CD4-positive, alpha-beta memory T cell (primary cell): Measurements from ENCODE around the gene LRRK2. TPM values are rescaled to one million over a fixed set of nuclear protein-coding genes. Genes with fewer than 3 reads are reported as not detected.

ENCODE experiments used
- CTCF ChIA-PET: fragments of 350-600 bp; sonication (Branson Sonifier 250); formaldehyde crosslinking; loops from one replicate; lab custom pipeline; 2021; ENCODE audit warnings: inconsistent platforms; ENCODE audit not compliant: partially characterized antibody; lab: Charles Lee
- POLR2A ChIA-PET: fragments of 350-600 bp; sonication (Branson Sonifier 250); formaldehyde crosslinking; loops from one replicate; lab custom pipeline; 2021; ENCODE audit not compliant: partially characterized antibody; lab: Charles Lee
- DNase-seq, 5 donors: peaks; one replicate each; pipeline versions ENCODE4 v3.0.0 to v3.0.0-alpha.2; 2020 to 2022; ENCODE audit warnings: mixed read lengths in 1 of 5
- H3K27ac ChIP-seq: one replicate; pipeline ENCODE4 v1.7.0; 2013; ENCODE audit warnings: low read depth, low read length
- H3K27me3 ChIP-seq: 2 replicates; pipeline ENCODE4 v1.7.0; 2013; ENCODE audit warnings: mild to moderate bottlenecking, low read length, moderate library complexity; ENCODE audit not compliant: insufficient read depth
- H3K36me3 ChIP-seq: 2 replicates; pipeline ENCODE4 v1.7.0; 2013; ENCODE audit warnings: mild to moderate bottlenecking, low read length, moderate library complexity; ENCODE audit not compliant: insufficient read depth
- H3K4me1 ChIP-seq: 2 replicates; pipeline ENCODE4 v1.7.0; 2013; ENCODE audit warnings: mild to moderate bottlenecking, low read length, moderate library complexity; ENCODE audit not compliant: insufficient read depth
- H3K4me3 ChIP-seq, 2 donors: one replicate each; pipeline ENCODE4 v1.7.0; 2013; ENCODE audit warnings: low read length in 2 of 2, mild to moderate bottlenecking in 1 of 2
- H3K9me3 ChIP-seq, 2 donors: one replicate each; pipeline ENCODE4 v1.7.0; 2013; ENCODE audit warnings: low read length in 2 of 2, control low read depth in 1 of 2; ENCODE audit not compliant: control insufficient read depth in 1 of 2
- H3K27ac Mint-ChIP-seq, 7 donors: one replicate each; pipeline ENCODE4 v1.8.0; 2020 to 2021; ENCODE audit warnings: mixed read lengths in 7 of 7, mild to moderate bottlenecking in 6 of 7, inconsistent platforms in 3 of 7, moderate library complexity in 3 of 7
- H3K27me3 Mint-ChIP-seq, 2 donors: one replicate each; pipeline ENCODE4 v1.8.0; 2020 to 2021; ENCODE audit warnings: mixed read lengths in 2 of 2
- H3K36me3 Mint-ChIP-seq, 2 donors: one replicate each; pipeline ENCODE4 v1.8.0; 2020 to 2021; ENCODE audit warnings: mixed read lengths in 2 of 2, inconsistent platforms in 1 of 2, mild to moderate bottlenecking in 1 of 2
- H3K4me1 Mint-ChIP-seq, 4 donors: one replicate each; pipeline ENCODE4 v1.8.0; 2020 to 2021; ENCODE audit warnings: mixed read lengths in 4 of 4, mild to moderate bottlenecking in 1 of 4
- H3K4me3 Mint-ChIP-seq, 8 donors: one replicate each; pipeline ENCODE4 v1.8.0; 2020 to 2021; ENCODE audit warnings: mixed read lengths in 8 of 8, mild to moderate bottlenecking in 7 of 8, moderate library complexity in 6 of 8, inconsistent platforms in 3 of 8
- H3K9me3 Mint-ChIP-seq, 8 donors: one replicate each; pipeline ENCODE4 v1.8.0; 2020 to 2021; ENCODE audit warnings: mixed read lengths in 8 of 8, mild to moderate bottlenecking in 5 of 8, inconsistent platforms in 3 of 8, moderate library complexity in 1 of 8
- intact Hi-C: fragments of 100-400 bp; cut with micrococcal nuclease; formaldehyde crosslinking; loops from one replicate; pipeline ENCODE4 v1.15.1; 2023
- polyA plus RNA-seq, 2 donors: library from polyadenylated mRNA; unstranded; fragments of 300-500 nt; fragmentation: Illumina TruSeq; gene quantifications; one replicate each; pipeline ENCODE4 v1.2.3, GENCODE V29; 2021
- total RNA-seq, 2 experiments: library from RNA; stranded (reverse); gene quantifications; one replicate each; pipeline ENCODE4 v1.2.3, GENCODE V29; 2021

LRRK2 gene
- under 1 TPM; 0.39 to 0.76 TPM for total RNA-seq
- polyA plus RNA-seq, result under 1 TPM in 1 of 2 donors, not detected in 1; 0.10 TPM

DNA sequence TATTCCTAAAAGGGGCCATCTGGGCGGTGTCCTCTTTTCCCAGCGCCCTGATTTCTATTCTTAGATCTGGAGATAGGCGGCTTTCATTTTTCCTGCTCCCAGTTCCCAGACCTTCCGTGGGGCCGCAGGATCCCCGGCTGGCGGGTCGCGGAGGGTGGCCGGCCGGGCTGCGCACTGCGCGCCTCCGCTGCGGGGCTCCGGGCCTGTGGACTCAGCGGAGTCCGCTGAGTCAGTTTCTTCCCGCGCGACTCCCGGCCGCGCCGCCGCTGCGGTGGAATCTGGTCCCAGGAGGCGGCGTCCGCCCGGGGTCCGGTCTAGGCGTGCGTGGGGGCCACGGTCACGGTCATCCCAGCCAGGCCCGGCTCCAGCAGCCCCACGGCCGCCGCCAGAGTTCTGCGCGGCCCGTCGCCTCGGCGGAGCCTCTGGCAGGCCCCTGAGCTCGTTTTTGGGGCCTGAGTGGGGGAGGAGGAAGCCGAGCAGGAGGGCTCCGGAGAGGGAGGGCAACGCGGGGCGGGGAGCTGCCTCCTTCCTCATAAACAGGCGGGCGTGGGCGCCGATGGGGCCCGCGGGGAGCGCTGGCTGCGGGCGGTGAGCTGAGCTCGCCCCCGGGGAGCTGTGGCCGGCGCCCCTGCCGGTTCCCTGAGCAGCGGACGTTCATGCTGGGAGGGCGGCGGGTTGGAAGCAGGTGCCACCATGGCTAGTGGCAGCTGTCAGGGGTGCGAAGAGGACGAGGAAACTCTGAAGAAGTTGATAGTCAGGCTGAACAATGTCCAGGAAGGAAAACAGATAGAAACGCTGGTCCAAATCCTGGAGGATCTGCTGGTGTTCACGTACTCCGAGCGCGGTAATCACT is at the start of gene LRRK2:
Gene LRRK2, plus strand, starts transcription at position 559 of the 853 bp plus-strand sequence. Its CDS starts 135 bp downstream, at position 694.
- ChIA-PET POLR2A (interaction anchor here (1.2 kb wide), 1 partner anchor 31 kb away, joined by 4 read pairs; no protein-coding TSS in a partner anchor), CTCF (no interaction called here)
- Histone ChIP-seq H3K9me3 (no peaks in the 10 kb centered on the region), H3K36me3 (no peaks in the 10 kb centered on the region), H3K4me3 (peak within 1 kb of the TSS in 1 of 2 donors; percentile 32), H3K27me3 (no peaks in the 10 kb centered on the region), H3K4me1 (peaks cover 8% of the 10 kb centered on the region), H3K27ac (no peak within 1 kb of the TSS)
- Mint-ChIP-seq H3K9me3 (peaks cover 0 to 11% (median 2%) of the 10 kb centered on the region in 8 donors), H3K27ac (peak within 1 kb of the TSS in 3 of 7 donors; percentile 41 to 57 (median 46)), H3K4me3 (peak within 1 kb of the TSS; percentile 51 to 82 (median 70)), H3K36me3 (no peaks in the 10 kb centered on the region), H3K4me1 (peaks cover 6 to 19% (median 13%) of the 10 kb centered on the region in 4 donors), H3K27me3 (peaks cover 27 to 28% of the 10 kb centered on the region in 2 donors)
- intact Hi-C loops, result no loop called here
- peak; percentile 28 to 49 (median 34) for DNase-seq

GRCh38 chr12:40175045-40175444 is 49.8 kb upstream of the LRRK2 start:
- DNase-seq, result no peak

DNA sequence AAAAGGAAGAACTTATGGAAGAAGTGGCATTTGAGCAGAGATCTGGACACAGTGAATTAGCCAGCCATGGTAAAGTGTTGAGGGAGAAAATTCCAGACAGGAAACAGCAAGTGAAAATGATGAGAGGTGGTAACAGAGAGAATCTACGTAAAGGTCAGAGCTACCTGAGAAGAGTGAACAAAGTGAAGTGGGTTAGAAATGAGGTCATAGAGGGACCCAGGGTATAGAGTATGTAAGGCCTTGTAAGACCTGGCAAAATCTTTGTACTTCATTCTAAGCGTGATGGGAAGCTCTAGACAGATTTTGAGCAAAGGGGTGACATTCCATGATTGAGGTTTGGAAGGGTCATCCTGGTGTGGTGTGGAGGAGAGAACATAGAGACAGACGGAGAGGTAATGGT is 49.3 kb upstream of the LRRK2 start:
- H3K27ac Mint-ChIP-seq, result no peak overlapping the region
- no peaks in the 10 kb centered on the region for H3K27me3 ChIP-seq
- CTCF ChIA-PET, result no interaction called here
- no peak overlapping the region for H3K4me3 Mint-ChIP-seq
- H3K27me3 Mint-ChIP-seq, result peaks cover 0 to 5% of the 10 kb centered on the region in 2 donors
- no peaks in the 10 kb centered on the region for H3K9me3 ChIP-seq
- no peak overlapping the region for H3K4me3 ChIP-seq
- H3K36me3 ChIP-seq, result no peaks in the 10 kb centered on the region
- no peaks in the 10 kb centered on the region for H3K36me3 Mint-ChIP-seq
- H3K4me1 Mint-ChIP-seq, result peaks cover 0 to 5% (median 3%) of the 10 kb centered on the region in 4 donors
- intact Hi-C loops, result no loop called here
- no peak overlapping the region for H3K27ac ChIP-seq
- H3K9me3 Mint-ChIP-seq, result peaks cover 0 to 5% (median 0%) of the 10 kb centered on the region in 8 donors
- POLR2A ChIA-PET, result no interaction called here
- DNase-seq, result no peak
- H3K4me1 ChIP-seq, result no peaks in the 10 kb centered on the region

More at GRCh38 chr12:40175045-40175444, 49.8 kb upstream of the LRRK2 start:
- Histone ChIP-seq H3K4me3 (no peak overlapping the region), H3K27me3 (no peaks in the 10 kb centered on the region), H3K4me1 (no peaks in the 10 kb centered on the region), H3K27ac (no peak overlapping the region), H3K36me3 (no peaks in the 10 kb centered on the region), H3K9me3 (no peaks in the 10 kb centered on the region)
- peaks cover 0 to 5% of the 10 kb centered on the region in 2 donors for H3K27me3 Mint-ChIP-seq
- H3K9me3 Mint-ChIP-seq, result peaks cover 0 to 5% (median 0%) of the 10 kb centered on the region in 8 donors
- H3K36me3 Mint-ChIP-seq, result no peaks in the 10 kb centered on the region
- POLR2A ChIA-PET, result no interaction called here
- intact Hi-C loops, result no loop called here
- H3K27ac Mint-ChIP-seq, result no peak overlapping the region
- CTCF ChIA-PET, result no interaction called here
- H3K4me1 Mint-ChIP-seq, result peaks cover 0 to 1% (median under 1%) of the 10 kb centered on the region in 4 donors
- no peak overlapping the region for H3K4me3 Mint-ChIP-seq

- H3K27me3 Mint-ChIP-seq, result no peaks in the 10 kb centered on the region
- H3K4me3 Mint-ChIP-seq, result no peak overlapping the region
- H3K27me3 ChIP-seq, result no peaks in the 10 kb centered on the region
- no peaks in the 10 kb centered on the region for H3K36me3 Mint-ChIP-seq
- ChIA-PET POLR2A (no interaction called here), CTCF (no interaction called here)
- no peak overlapping the region for H3K27ac Mint-ChIP-seq
- peaks cover 0 to 3% (median 0%) of the 10 kb centered on the region in 8 donors for H3K9me3 Mint-ChIP-seq
- H3K4me1 Mint-ChIP-seq, result peaks cover 11 to 18% (median 14%) of the 10 kb centered on the region in 4 donors
- intact Hi-C loops, result no loop called here
- H3K27ac ChIP-seq, result no peak overlapping the region
- H3K4me3 ChIP-seq, result no peak overlapping the region
- no peaks in the 10 kb centered on the region for H3K36me3 ChIP-seq
- H3K9me3 ChIP-seq, result no peaks in the 10 kb centered on the region
- no peak for DNase-seq
- peaks cover 9% of the 10 kb centered on the region for H3K4me1 ChIP-seq
Measured at GRCh38 chr12:40178701-40179100, 46.1 kb upstream of the LRRK2 start.

DNA sequence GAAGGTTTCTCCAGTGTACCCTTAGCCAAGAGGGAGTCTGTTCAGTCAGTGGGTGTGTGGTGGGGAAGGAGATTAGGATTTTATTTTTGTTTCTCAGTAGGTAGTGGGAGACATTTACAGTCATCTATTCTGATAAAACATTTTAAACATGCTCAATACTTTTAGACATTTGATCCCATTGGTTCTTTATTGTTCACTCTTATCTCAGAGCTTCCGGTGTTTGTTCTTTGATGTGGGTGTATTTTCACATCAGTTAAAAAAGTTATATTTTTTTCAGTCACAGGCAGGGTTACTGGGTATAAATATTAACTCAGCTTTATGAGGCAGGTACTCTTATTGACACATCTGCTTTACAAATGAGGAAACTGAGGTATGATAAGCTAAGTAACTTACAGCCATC is 43.3 kb upstream of the LRRK2 start:
- Histone ChIP-seq H3K9me3 (no peaks in the 10 kb centered on the region), H3K4me3 (no peak overlapping the region), H3K27ac (no peak overlapping the region), H3K4me1 (peaks cover 9% of the 10 kb centered on the region), H3K27me3 (no peaks in the 10 kb centered on the region), H3K36me3 (no peaks in the 10 kb centered on the region)
- ChIA-PET CTCF (interaction anchor here (0.6 to 1.1 kb wide), 2 partner anchors 9 to 32 kb away, joined by 3 to 4 read pairs; no protein-coding TSS in a partner anchor), POLR2A (no interaction called here)
- peak in 4 of 5 donors; percentile 17 to 31 (median 24) for DNase-seq
- H3K27ac Mint-ChIP-seq, result peak overlapping the region in 5 of 7 donors; percentile 19 to 80 (median 58)
- H3K4me3 Mint-ChIP-seq, result peak overlapping the region in 3 of 8 donors; percentile 7 to 68 (median 44)
- no peaks in the 10 kb centered on the region for H3K36me3 Mint-ChIP-seq
- intact Hi-C loops, result no loop called here
- no peaks in the 10 kb centered on the region for H3K27me3 Mint-ChIP-seq
- H3K4me1 Mint-ChIP-seq, result peaks cover 11 to 18% (median 14%) of the 10 kb centered on the region in 4 donors
- no peaks in the 10 kb centered on the region for H3K9me3 Mint-ChIP-seq

GRCh38 chr12:40183715-40184114 is 41.1 kb upstream of the LRRK2 start:
- Mint-ChIP-seq H3K27me3 (no peaks in the 10 kb centered on the region), H3K4me1 (peaks cover 11 to 18% (median 14%) of the 10 kb centered on the region in 4 donors), H3K27ac (no peak overlapping the region), H3K9me3 (peaks cover 0 to 12% (median 4%) of the 10 kb centered on the region in 8 donors), H3K36me3 (peaks cover 0 to 3% of the 10 kb centered on the region in 2 donors), H3K4me3 (no peak overlapping the region)
- H3K9me3 ChIP-seq, result no peaks in the 10 kb centered on the region
- H3K4me3 ChIP-seq, result no peak overlapping the region
- intact Hi-C loops, result no loop called here
- POLR2A ChIA-PET, result no interaction called here
- DNase-seq, result no peak
- H3K27me3 ChIP-seq, result no peaks in the 10 kb centered on the region
- peaks cover 9% of the 10 kb centered on the region for H3K4me1 ChIP-seq
- H3K27ac ChIP-seq, result no peak overlapping the region
- CTCF ChIA-PET, result no interaction called here
- H3K36me3 ChIP-seq, result no peaks in the 10 kb centered on the region
